NCI-H446 treated with DMSO at 0.1 percent for 48 hours (cell line): Measurements from ENCODE around the gene LRRN4CL.
"Not testable (repeated sequence)": the region's sequence is repeated elsewhere in the genome, so short reads cannot be mapped to it uniquely, and the experiment has no call there.

Source experiments
- DNase-seq: peaks from one replicate; lab custom pipeline; 2025; lab: John Stamatoyannopoulos, UW

LRRN4CL gene

DNA sequence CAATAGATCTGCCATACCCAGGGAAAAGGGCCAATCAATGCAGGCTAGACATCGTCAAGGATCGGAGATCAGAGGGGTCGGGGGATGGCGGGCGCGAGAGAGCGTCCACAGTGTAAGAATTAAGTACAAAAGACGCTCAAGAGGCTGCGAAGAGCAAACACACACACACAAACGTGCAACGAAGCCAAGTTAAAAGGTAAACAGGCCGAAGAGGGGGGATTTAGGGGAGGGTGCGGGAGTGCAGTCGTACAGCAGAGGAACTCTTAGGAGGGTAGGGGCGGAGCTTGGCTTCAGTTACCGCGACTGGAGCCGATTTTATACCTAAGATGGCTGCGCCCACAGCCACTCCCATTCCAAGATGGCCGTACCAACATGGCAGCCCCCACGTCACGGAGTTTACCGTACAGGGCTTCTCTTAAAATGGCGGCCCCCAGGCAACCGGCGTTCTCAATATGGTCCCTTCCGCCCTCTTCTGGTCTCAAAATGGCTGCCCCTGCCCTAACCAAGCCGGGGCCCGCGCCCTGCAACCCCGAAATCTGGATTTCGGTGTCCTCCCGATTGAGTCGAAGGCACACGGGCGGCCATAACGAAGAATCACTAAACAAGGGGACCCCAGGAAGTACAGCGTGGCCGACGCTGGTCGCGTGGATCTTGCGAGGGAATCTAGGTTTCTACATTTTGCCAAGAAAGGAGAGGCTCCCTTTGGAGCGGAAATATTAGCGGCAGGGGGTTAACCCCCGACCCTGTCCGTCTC, 20.1 kb upstream of the LRRN4CL start:
- DNase-seq = no peak

DNA sequence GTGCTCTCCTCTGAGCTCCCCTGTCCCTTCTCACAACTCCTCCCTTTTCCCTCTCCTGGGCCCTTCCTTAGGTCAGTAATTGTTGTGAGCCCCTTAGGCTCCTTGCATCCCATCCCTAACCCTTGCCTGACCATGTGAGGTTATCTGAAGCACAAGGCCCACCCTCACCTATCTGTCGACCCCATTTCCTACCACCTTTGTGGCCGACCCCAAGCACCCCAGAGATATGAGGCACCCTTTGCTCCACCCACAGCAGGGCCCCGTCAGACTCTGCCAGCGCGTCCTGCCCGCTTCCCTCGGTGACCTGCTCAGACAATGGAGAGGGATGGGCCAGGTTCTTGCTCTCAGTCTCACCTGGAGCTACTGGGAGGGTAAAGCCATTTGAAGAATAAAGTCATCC, 19.5 kb upstream of the LRRN4CL start:
- no peak for DNase-seq

DNA sequence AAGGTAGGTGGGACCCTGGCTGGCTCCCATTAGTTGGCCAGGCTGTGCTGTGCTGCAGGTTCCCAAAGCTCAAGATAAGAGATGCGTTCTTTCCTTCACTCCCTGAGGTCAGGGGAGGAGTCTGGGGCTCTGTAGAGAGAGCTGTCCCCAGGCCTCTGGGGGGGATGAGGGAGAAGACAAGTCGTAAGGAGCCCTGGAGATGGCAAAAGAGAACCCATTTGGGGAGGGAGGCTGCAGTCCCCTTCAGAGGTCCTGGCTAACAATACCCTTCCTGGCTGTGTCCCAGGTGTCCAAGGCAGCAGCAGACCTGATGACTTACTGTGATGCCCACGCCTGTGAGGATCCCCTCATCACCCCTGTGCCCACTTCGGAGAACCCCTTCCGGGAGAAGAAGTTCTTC, 19.1 kb upstream of the LRRN4CL start:
- no peak for DNase-seq

DNA sequence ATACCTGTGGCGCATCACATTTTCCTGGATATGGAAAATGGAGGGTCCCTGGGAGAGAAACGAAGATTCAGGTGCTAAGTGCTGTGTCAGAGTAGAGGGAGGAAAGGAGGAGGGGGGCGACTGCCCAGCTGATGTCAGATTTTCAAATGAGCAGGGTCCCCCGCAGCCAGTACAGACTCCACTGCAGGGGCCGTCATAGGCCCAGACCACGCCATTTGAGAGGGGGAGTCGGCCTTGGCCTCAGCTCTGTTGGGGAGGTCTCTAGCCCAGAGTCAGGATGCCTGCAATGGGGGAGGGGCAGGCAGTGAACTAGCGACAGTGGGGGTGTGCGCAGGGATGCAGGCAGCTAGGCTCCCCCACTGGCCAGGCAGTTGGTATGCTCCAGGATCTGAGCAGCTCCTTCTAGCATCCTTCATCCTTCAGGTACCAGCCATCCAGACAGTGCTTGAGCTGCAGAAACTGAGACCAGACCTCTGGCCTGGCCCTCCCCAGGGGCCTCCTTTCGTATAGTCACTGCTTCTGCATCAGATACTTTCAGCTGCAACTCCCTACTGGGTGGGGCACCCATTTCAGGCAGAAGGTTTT, 18.0 kb upstream of the LRRN4CL start, which contains the start of the genes BSCL2 and GNG3:
Gene BSCL2 (minus strand): TSS at position 148 of the 585 bp plus-strand sequence. CDS start 229 bp downstream, outside the sequence.
Gene GNG3 (plus strand): TSS at position 400 of the 585 bp plus-strand sequence. CDS start 620 bp downstream, outside the sequence.
- DNase-seq = no peak

DNA sequence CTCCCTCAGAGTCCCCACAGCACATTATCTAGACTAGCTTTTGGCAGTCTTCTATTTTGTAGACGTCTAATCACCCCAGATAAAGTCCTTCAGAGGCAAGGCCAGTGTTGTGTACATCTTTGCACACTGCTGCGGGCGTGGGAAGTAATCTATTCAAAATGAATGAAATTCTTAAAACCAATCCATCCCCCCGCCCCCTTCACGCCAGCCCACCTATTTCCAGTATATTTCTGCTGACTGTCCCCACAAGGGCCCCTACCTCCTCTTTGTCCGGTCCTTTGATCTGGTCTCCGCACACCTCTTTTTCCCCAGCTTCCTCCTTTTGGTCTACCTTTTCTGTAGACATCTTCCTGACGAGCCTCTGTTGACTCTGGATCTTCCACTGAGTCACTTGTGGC, 17.5 kb upstream of the LRRN4CL start:
- no peak for DNase-seq

DNA sequence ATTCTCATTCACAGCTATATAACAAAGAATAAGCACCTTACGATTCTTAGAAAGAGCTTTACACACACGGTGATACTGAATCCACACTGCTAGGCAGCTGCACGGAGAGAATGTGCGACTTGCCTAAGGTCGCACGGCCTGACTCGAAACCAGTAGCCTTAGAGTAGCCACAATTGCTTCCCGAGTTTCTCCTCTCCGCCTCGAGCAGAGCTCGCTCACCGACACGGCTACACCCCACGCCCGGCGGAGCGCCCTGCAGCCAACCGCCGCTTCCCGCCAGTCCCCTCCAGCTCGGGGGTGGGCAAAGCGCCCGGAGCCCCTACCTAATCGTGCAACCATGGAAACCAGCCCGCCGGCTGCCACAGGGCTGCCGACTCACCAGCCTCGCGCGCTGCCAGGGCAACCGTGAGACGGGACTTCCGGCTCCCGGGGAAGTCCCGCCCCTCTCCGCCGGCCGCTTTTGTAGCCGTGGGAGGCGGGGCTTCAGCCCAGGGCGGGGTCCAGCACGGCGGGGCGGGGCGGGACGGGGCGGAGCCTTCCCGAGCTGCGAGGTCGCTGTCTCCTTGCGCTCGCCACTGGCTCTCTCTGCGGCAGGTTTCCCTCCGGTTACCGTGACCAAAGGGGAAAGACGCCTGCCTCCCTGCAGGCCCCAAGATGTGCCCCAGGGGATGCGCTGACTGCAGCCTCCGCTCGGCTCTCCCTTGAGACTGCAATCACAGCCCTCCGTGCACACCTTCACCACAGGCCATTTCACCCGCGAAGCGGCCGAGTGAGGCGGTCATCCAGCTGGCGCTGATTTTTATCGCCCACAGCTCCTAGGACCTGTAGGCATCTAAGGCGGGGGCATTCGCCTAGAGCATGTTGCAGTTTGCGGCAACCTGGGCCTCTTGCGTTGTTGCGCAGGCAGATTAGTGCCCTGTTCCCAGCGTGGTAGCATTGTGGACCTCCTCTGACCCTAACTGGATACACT, 16.8 kb upstream of the LRRN4CL start:
- peak; percentile 93 for DNase-seq

DNA sequence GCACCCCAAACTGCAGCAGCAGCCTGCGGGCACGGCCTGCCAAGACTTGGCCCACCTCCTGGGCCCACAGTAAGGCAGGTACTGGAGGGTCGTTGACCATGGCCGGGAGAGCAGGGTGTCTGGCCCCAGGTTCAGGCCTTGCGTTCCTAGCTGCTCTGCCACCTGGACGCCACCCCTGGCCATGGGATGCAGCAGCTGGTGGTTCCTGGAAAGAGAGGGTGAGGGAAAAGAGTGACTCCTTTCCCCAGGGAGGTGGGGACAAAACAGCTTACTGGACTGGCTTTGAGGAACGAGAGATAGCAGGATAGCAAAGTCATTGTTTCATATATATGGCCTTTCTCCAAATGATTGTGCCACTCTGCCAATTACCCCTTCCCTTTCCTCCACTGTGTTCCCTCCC, 16.1 kb upstream of the LRRN4CL start:
- DNase-seq = no peak

DNA sequence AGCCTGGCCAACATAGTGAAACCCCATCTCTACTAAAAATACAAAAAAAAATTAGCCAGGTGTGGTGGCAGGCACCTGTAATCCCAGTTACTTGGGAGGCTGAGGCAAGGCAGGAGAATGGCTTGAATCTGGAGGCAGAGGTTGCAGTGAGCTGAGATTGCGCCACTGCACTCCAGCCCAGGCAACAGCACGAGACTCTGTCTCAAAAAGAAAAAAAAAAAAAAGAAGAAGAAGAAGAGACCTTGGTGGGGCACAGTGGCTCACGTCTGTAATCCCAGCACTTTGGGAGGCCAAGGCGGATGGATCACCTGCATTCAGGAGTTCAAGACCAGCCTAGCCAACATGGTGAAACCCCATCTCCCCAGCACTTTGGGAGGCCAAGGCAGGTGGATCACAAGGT, 14.6 kb upstream of the LRRN4CL start:
- DNase-seq = not testable (repeated sequence)

DNA sequence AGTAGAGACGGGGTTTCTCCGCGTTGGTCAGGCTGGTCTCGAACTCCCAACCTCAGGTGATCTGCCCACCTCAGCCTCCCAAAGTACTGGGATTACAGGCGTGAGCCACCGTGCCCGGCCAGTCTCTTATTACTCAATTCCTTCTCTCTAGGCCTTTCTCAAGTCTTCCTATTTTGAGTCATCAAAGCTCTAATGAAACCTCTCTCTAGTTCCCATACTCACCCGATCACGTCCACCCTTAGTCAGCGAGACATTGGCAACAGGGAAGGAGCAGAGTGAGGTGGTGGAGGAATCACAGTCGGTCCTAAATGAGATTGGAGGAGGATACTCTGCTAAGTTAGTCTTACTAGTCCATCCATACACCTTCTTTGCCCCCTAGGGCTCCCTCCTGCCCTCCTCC, 12.9 kb upstream of the LRRN4CL start:
- no peak for DNase-seq

DNA sequence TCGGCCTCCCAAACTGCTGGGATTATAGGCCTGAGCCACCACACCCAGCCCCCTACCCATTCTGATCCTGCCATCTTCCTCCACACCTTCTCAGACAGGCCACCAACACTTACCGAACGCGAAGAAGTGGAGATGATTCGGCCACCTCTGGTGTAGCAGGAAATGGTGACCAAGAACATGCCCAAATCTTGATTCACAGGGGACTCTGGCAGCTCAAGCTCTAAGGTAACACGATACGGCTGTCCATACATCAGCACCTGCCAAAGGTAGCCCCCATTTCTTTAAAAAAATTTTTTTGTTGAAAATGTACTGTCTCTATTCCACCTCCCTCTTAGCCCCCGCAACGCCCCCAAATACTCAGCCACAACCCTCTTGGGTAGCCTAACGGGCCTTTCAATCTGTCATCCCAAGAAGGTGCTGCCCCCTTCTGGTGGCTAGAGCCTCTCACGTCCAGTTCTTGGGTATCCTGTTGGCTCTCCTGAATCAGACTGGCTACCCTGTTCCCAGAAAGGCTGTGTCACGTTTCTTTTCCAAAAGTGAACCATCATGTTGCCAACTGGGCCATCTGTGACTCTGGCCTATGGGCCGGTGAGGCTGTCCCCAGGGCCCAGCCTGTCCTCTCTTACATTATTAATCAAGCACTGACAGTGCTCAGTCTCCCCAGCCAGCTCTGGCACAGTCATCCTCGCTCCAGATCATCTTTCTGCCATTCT, 5.3 kb upstream of the LRRN4CL start:
- DNase-seq = peak; percentile 23

DNA sequence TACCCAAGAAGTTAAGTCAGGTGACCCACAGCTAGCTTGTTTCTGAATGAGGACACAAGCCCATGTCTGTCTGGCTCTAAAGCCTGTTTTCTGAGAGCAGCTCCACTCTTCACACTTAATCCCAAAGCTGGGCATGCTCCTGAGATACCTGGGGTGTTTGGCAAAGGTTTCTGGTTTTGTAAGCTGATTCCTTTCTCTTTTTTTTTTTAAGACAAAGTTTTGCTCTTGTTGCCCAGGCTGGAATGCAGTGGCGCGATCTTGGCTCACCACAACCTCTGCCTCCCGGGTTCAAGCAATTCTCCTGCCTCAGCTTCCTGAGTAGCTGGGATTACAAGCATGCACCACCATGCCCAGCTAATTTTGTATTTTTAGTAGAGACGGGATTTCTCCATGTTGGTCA, 4.3 kb upstream of the LRRN4CL start:
- DNase-seq = not testable (repeated sequence)

DNA sequence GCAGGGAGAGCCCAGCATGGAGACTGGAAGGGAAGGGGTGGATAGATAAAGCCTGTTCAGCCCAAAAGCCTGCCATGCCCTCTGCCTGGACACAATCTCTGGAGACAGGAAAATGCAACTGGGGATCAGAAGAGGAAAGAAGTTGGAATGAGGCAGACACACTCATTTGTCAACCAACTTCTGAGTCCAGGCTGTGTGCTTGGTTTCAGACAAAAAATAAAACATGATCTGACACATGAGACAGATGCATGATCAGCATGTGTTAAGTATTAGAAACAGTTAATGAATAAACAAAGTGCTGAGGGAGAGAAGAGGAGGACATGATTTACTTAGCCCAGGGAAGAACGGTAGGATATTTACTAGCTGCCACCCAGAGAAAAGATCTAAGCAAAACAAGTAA, 839 bp downstream of the LRRN4CL start:
- no peak for DNase-seq

DNA sequence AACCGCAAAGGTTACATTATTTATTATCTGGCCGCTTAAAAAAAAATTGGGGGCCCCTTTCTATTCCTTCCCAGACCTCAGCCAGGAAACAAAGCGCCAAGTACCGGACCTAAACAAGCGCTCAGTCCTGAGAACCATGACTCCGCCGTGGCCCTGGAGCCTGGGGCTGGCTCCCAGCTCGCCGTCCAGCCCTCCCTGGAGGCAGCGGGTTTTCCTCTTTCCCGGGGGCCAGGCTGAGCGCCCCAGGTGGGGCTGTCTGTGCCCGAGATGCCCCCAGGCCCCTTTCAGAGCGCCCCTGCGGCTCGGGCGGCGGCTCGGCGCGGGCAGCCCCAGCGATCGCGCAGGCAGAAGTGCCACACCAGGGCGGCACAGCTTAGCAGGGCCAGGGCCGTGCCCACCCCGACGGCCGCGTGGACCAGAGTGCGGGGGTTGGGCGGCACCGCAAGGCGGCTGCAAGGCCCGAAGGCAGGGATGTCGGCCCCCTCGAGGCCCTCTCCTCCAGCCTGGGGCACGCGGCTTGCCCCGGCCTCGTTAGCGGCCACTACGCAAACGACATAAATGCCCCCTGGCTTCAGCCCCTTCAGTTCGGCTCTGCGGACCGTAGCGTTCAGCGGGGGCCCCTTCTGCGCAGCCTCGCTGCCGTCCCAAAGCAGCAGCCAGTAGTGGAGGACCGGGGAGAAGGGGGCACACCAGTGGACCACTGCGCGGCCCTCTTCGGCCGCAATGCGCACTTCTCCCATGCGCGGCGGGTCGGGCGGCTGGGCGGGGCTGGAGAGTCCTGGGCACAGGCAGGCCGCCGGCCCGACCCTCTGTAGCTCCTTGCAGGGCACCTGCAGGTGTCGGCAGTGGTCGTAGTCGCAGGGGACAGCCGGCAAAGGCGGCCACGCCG, 1.6 kb downstream of the LRRN4CL start:
- no peak for DNase-seq

DNA sequence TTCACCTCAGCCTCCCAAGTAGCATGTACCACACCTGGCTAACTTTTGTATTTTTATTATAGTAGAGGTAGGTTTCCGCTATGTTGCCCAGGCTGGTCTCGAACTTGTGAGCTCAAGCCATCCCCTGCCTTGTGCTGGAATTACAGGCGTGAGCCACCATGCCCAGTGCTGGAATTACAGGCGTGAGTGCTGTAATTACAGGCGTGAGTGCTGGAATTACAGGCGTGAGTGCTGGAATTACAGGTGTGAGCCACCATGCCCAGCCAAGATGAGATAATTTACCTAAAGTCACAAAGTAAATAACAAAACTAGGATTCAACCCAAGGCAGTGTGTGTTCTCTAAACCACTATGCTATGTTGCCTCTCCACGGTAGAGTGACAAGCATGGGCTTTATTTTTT, 6.8 kb downstream of the LRRN4CL start:
- DNase-seq = no peak

DNA sequence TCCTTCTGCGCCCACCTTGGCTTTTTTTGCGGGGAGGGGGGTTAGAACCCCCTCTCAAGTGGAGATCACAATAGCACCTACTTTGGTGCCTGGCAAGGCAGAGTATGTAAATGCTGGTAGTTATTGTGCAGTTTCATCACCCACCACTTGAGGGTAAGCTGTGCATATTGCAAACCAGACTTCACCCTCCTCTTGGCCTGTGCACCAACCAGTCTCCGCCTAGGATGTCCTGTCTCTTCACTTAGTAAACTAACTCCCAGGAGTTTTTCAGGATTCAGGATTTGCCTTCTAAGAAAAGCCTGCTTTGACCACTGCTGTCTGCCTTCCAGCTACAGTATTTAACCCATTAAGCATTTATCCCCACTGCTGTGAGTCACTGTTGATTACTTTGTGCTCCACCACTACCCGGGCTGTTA, 8.5 kb downstream of the LRRN4CL start:
- peak; percentile 61 for DNase-seq

DNA sequence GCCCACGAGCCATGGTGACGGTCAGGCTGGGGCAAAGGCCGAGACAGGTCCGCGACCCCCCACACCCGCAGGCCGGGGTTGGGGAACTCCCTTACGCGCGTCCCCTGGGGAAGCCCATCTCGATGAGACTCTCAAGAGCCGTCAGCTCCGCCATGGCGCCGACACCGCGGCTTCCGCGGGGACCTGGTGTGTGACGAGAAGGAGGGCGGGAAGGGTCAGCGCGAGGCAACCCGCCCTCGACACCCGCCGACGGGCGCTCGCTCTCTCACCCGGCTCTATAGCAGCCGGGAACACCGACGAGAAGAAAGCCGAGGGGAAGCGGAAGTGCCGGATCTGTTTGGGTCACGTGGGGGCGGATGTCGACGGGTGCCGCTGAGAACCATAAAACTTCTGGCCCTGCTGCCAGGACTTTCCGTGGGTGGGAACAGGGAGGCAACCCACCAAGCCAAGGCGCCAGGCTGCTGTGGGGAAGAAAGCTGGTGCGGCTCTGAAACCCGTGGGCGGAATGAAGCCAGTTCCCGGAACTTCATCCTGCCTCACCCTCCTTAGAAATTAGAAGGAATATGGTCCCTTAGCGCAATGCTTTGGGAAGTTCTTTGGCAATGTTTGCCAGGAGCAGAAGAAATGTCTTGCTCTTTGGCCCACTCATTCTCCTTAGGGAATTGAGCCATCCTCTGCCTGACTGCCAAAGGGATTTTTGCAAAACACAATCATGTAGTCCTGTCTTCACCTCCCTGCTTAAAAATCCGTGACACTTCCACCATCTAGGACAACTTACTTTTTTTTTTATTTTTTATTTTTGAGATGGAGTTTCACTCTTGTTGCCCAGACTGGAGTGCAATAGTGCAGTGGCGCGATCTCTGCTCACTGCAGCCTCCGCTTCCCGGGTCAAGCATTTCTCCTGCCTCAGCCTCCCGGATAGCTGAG, 10.3 kb downstream of the LRRN4CL start, which contains the start of gene UBXN1:
Gene UBXN1 (minus strand): TSS at position 304 of the 927 bp plus-strand sequence. CDS start 150 bp downstream, at position 154.
- DNase-seq = peak; percentile 86

DNA sequence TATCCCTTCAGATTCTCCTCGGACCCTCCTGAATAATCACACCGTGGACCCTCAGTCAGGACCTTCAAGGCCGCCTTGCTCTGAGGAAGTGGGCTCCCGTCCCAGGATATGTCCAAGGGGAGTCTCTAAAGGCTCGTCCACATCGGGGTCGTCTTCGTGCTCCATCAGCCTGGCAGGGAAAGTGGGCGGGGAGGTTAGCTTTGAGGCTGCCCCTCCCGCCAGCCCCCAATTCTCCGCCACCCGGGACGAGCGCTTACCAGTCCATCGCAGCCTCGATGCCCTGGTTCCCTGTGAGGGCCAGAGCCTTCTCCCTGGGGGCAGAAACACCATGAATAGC, 10.9 kb downstream of the LRRN4CL start:
- no peak for DNase-seq

DNA sequence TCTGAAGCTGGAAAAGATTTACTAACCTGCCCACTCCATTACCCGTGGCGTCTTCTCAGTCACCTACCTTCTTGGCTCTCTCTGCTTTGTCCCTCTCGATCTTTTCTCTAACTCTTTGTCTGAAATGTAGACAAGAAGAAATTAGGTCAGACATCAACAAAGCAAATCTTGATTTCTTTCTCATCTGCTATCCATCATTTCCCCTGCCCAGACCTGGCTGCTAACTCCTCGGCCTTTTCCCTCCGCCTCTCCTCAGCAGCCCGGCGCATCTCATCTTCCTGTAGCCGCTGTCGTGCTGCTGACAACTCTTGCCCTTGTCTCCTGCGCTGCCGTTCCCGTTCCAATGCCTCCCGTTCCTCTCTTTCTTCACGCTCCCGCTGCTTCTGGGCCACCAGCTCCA, 11.6 kb downstream of the LRRN4CL start:
- no peak for DNase-seq

DNA sequence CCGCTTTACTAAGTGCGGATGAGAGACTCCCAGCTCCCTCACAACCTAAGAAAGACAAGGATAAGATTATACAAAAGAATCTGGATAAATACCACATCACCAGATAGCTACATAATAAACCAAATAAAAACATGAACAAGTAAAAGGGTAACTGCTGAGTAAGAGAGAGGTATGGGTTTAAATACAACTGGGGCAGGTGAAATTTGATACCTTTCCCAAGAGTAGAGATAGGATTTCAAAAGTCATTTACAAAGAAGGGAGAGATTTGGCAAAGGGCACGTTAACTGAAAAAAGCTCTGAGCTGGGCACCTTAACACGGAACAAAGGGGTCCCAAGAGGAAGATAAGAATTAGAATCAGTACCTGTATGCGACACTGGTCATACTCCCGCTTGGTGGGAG, 12.2 kb downstream of the LRRN4CL start:
- DNase-seq = no peak

DNA sequence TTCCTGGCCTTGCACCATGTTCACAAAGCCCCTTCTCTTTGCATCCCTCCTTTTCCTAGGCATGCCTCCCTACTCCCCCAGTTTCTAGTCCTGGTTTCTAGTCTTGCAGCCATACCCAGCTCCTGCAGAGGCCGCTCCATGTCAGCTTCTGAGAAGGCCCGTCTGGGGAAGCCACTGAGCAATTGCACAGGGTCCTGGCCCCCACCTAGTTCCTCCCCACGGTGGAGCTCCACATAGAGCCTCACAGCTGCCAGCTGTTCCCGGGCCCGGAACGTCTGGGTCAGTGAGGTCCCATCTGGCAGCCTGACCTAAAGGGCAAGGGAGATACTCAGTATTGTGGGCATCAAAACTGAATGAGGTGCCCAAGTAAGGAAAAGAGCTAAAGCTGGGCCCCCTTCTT, 12.6 kb downstream of the LRRN4CL start:
- DNase-seq = no peak
